ENCODE measurements around the gene PDILT. TPM values are rescaled to one million over a fixed set of nuclear protein-coding genes. Genes with fewer than 3 reads are reported as not detected.
A peak's percentile ranks its signal among the peaks of the same experiment; 100 is the strongest.

Gene PDILT
- total RNA-seq, 2 donors from 2014 or later: not detected

DNA sequence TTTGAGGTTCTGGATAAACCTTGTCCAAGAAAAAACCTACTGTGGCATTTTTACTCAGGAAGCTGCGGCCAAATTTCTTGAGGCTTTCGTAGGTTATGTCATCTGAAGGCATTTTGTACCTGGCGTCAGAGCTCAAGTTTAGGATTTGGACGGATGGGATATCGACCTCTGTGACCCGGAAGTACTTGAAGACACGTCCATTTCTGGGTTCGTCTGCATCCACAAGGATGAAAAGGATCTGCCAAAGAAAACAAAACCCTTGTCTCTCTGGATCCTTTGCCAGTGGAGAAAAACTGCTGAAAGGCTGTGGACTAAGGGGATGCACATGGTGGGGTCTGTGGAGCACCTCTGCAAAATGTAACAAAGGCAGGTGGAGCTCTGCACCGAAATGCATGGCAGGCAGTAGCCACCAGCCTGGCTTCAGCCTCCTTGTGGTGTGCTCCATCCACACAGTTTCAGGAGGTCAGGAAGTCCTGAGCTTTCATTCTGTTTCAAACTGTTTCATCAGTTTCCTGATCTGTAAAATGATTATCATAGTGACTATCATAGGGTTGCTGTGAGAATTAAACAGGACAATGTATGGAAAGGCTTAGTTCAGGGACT, 35.0 kb downstream of the PDILT start:
- ATAC-seq (no peak), DNase-seq (no peak)
- H3K27me3 ChIP-seq: no peaks in the 10 kb centered on the region
- TF ChIP-seq, protein P1, sequence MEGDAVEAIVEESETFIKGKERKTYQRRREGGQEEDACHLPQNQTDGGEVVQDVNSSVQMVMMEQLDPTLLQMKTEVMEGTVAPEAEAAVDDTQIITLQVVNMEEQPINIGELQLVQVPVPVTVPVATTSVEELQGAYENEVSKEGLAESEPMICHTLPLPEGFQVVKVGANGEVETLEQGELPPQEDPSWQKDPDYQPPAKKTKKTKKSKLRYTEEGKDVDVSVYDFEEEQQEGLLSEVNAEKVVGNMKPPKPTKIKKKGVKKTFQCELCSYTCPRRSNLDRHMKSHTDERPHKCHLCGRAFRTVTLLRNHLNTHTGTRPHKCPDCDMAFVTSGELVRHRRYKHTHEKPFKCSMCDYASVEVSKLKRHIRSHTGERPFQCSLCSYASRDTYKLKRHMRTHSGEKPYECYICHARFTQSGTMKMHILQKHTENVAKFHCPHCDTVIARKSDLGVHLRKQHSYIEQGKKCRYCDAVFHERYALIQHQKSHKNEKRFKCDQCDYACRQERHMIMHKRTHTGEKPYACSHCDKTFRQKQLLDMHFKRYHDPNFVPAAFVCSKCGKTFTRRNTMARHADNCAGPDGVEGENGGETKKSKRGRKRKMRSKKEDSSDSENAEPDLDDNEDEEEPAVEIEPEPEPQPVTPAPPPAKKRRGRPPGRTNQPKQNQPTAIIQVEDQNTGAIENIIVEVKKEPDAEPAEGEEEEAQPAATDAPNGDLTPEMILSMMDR (IDR thresholded peaks at IDR 0.05): no peak
- TF ChIP-seq POLR2A (IDR thresholded peaks at IDR 0.05): no peak
- H3K36me3 ChIP-seq (replicated peaks in 1 of 2; ENCODE audit: insufficient read depth in 1 of 2, low read depth in 2 of 2): no peaks in the 10 kb centered on the region
- H3K4me1 ChIP-seq: peaks cover 7% of the 10 kb centered on the region
- H3K9me3 ChIP-seq: no peaks in the 10 kb centered on the region
- H3K4me3 ChIP-seq: no peak overlapping the region
- no peak overlapping the region for H3K27ac ChIP-seq
- WGBS, 2 donors: 87 to 91% methylated on average over 9 of the region's 9 CpGs
- intact Hi-C loops (cut with DNase I): loop anchor here (10.0 kb wide), 1 partner anchor 65 kb away; no protein-coding TSS in a partner anchor

DNA sequence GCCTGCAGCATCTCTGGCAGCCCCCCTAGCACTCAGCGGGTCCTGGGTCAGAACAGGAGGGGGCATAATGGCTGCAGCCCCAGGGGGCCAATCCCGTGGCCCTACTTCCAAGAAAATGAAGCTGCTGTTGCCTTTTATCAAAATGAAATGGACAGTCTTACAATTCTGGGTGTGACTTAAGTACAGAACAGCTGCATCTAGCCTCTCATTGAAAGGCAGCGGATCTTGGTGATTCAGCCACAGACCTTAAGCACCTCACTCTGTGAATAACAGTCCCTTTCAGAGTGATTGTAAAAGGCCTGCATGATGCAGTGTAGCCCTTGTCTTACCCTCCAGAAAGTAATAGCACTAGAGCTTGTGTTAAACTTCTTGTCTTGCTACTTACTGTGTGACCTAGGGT, 40.5 kb downstream of the PDILT start:
- H3K4me3 ChIP-seq: no peak overlapping the region
- no peaks in the 10 kb centered on the region for H3K36me3 ChIP-seq (replicated peaks in 1 of 2; ENCODE audit: insufficient read depth in 1 of 2, low read depth in 2 of 2)
- H3K27ac ChIP-seq: peak overlapping the region in 2 of 4 donors; percentile 10 to 23
- H3K9me3 ChIP-seq: no peaks in the 10 kb centered on the region
- no peak for ATAC-seq
- intact Hi-C loops (cut with DNase I): no loop called here
- no peak for DNase-seq
- peaks cover 38% of the 10 kb centered on the region for H3K4me1 ChIP-seq
- no peaks in the 10 kb centered on the region for H3K27me3 ChIP-seq
- no peak for TF ChIP-seq POLR2A (IDR thresholded peaks at IDR 0.05)
- TF ChIP-seq, protein P1 (IDR thresholded peaks at IDR 0.05): no peak
- WGBS, 2 donors: 78 to 100% methylated on average over 3 of the region's 3 CpGs

DNA sequence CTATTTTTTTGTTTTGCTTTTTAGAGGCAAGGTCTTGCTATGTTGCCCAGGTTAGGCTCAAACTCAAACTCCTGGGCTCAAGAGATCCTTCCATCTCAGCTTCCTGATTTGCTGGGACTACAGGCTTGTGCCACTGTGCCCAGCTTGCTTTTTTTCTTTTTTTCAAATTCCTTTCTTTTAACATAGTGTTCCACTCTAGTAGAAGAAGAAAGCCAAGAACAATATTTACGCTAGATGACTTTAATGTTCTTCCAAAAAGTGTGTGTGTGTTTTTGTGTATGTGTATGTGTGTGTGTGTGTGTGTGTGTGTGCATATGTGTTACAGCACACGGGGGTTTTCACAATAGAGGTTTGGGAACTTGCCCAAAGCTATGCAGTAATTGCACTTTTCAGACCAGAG, 41.3 kb downstream of the PDILT start:
- intact Hi-C loops (cut with DNase I): no loop called here
- peak in 3 of 4 donors; percentile 37 to 54 (median 37) for DNase-seq

DNA sequence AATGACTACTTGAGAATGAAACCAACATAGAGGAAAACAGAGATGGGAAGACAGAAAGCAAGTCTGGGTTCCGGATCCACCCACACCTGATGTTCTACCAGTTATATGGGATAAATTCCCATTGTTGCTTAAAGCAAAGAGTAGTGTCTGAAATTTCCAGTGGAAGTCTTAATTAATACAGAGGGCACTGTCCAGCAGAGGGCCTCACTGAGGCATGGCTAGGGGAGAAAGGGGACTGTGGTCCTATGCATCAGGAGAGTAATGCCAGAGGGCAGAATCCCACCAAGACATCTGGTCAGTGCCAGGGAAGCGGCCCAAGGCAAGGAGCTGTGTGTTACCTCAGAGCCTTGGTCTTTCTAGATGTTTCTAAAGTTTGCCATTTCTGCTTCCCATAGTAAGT, 44.5 kb downstream of the PDILT start:
- Histone ChIP-seq H3K36me3 (replicated peaks in 1 of 2; ENCODE audit: insufficient read depth in 1 of 2, low read depth in 2 of 2) (no peaks in the 10 kb centered on the region), H3K27me3 (no peaks in the 10 kb centered on the region), H3K4me3 (no peak overlapping the region), H3K27ac (no peak overlapping the region), H3K9me3 (no peaks in the 10 kb centered on the region), H3K4me1 (peaks cover 56% of the 10 kb centered on the region)
- ATAC-seq (no peak), DNase-seq (peak; percentile 46 to 69 (median 54))
- TF ChIP-seq, protein P1 (IDR thresholded peaks at IDR 0.05): peak in 6 of 7 experiments; percentile 29 to 55 (median 46)
- TF ChIP-seq POLR2A (IDR thresholded peaks at IDR 0.05): no peak
- intact Hi-C loops (cut with DNase I): no loop called here
- 42 to 58% methylated on average over 2 of the region's 2 CpGs for WGBS, 2 donors

More for the DNA sequence above, 41.3 kb downstream of the PDILT start:
- Histone ChIP-seq H3K4me1 (peaks cover 42% of the 10 kb centered on the region), H3K27ac (peak overlapping the region in 3 of 4 donors; percentile 10 to 58 (median 23)), H3K36me3 (replicated peaks in 1 of 2; ENCODE audit: insufficient read depth in 1 of 2, low read depth in 2 of 2) (no peaks in the 10 kb centered on the region), H3K9me3 (no peaks in the 10 kb centered on the region), H3K27me3 (no peaks in the 10 kb centered on the region), H3K4me3 (no peak overlapping the region)
- WGBS, 2 donors: 39 to 43% methylated on average over 2 of the region's 2 CpGs
- ATAC-seq: peak; percentile 90
- TF ChIP-seq POLR2A (IDR thresholded peaks at IDR 0.05): no peak
- TF ChIP-seq, protein P1 (IDR thresholded peaks at IDR 0.05): no peak

Data from body of pancreas (tissue), 4 donors.